GM12865 (cell line): ENCODE results near the gene RACK1.

Source experiments
- DNase-seq: peaks from one replicate; pipeline ENCODE4 v3.0.0; 2010; ENCODE audit warnings: low read depth
- H3K4me3 ChIP-seq: 2 replicates; pipeline ENCODE4 v1.5.1; 2011; ENCODE audit warnings: mild to moderate bottlenecking, low read depth, low read length, control low read depth
- TF ChIP-seq, protein P1 (sequence below): IDR thresholded peaks from 2 replicates; pipeline ENCODE4 v1.5.1; 2011; ENCODE audit warnings: low read length, control low read depth, low read depth, inconsistent platforms; ENCODE audit not compliant: insufficient read depth; ENCODE audit errors: missing control alignments

Gene RACK1

GRCh38 chr5:181230551-181230950 lies 13.2 kb downstream of the RACK1 start:
- no peak overlapping the region for H3K4me3 ChIP-seq
- TF ChIP-seq, protein P1, sequence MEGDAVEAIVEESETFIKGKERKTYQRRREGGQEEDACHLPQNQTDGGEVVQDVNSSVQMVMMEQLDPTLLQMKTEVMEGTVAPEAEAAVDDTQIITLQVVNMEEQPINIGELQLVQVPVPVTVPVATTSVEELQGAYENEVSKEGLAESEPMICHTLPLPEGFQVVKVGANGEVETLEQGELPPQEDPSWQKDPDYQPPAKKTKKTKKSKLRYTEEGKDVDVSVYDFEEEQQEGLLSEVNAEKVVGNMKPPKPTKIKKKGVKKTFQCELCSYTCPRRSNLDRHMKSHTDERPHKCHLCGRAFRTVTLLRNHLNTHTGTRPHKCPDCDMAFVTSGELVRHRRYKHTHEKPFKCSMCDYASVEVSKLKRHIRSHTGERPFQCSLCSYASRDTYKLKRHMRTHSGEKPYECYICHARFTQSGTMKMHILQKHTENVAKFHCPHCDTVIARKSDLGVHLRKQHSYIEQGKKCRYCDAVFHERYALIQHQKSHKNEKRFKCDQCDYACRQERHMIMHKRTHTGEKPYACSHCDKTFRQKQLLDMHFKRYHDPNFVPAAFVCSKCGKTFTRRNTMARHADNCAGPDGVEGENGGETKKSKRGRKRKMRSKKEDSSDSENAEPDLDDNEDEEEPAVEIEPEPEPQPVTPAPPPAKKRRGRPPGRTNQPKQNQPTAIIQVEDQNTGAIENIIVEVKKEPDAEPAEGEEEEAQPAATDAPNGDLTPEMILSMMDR, result no peak
- no peak for DNase-seq

DNA sequence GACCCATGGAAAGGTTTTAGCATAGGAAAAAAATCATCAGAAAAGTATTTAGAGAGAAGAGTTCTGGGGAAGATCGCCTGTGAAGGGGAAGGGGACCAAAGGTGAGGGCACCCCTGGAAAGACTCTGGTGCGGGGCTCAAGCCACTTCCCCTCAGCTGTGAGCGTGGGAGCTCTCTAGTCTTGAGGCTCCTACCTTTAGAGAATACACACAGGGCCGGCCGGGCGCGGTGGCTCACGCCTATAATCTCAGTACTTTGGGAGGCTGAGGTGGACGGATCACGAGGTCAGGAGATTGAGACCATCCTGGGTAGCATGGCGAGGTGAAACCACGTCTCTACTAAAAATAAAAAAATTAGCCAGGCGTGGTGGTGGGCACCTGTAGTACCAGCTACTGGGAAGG lies 13.7 kb downstream of the RACK1 start:
- DNase-seq, result no peak
- H3K4me3 ChIP-seq, result no peak overlapping the region
- TF ChIP-seq, protein P1, result no peak

GRCh38 chr5:181224390-181225229 lies 19.1 kb downstream of the RACK1 start:
- peak; percentile 68 for DNase-seq

DNA sequence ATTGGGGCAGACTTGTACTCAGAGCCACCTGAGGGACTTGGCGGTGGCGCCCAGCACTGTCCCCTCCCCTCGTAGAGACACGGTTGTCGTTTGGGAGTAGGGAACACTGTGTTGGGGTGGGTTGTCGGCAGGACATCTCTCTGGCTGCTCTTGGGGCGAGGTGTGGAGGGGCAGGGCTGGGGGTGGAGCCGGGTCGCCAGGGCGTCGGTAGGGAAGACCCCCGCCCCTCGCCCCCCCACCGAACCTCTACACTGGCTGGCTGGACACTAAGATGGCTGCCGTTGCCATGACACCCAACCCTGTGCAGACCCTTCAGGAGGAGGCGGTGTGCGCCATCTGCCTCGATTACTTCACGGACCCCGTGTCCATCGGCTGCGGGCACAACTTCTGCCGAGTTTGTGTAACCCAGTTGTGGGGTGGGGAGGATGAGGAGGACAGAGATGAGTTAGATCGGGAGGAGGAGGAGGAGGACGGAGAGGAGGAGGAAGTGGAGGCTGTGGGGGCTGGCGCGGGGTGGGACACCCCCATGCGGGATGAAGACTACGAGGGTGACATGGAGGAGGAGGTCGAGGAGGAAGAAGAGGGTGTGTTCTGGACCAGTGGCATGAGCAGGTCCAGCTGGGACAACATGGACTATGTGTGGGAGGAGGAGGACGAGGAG lies 19.8 kb downstream of the RACK1 start:
- TF ChIP-seq, protein P1, result no peak
- H3K4me3 ChIP-seq, result peak overlapping the region; percentile 90
- DNase-seq, result peak; percentile 72

More at GRCh38 chr5:181224390-181225229, 19.1 kb downstream of the RACK1 start:
- peak overlapping the region; percentile 90 for H3K4me3 ChIP-seq
- TF ChIP-seq, protein P1, result no peak

GRCh38 chr5:181223058-181223728 lies 20.5 kb downstream of the RACK1 start, which contains the start of gene TRIM41:
Gene TRIM41 (plus strand): TSS chr5:181223281. CDS start chr5:181224000, 719 bp downstream.
- TF ChIP-seq, protein P1, result no peak
- DNase-seq, result peak; percentile 100
- H3K4me3 ChIP-seq, result peak within 1 kb of the TSS; percentile 90

- H3K4me3 ChIP-seq, result peak overlapping the region; percentile 90
- no peak for DNase-seq
- TF ChIP-seq, protein P1, result no peak
Observed at GRCh38 chr5:181222630-181223057, 21.1 kb downstream of the RACK1 start.
